NB4 (cell line): Measurements from ENCODE around the gene TSFM.

Experiments
- CTCF ChIP-seq: IDR thresholded peaks from one replicate; pipeline ENCODE4 v1.5.1; 2012; ENCODE audit warnings: low read depth, low read length
- MAX ChIP-seq: IDR thresholded peaks from 2 replicates; pipeline ENCODE4 v1.6.1; 2011; ENCODE audit warnings: low read depth, low read length
- POLR2A ChIP-seq: IDR thresholded peaks from 2 replicates; pipeline ENCODE4 v1.6.1; 2011; ENCODE audit warnings: mild to moderate bottlenecking; ENCODE audit not compliant: insufficient read length; ENCODE audit errors: extremely low read depth

- TF ChIP-seq MAX (no peak), CTCF (no peak), POLR2A (no peak)
Observed at GRCh38 chr12:57821474-57822214, 39.1 kb downstream of the TSFM start.
